DOHH2 (cell line): ENCODE measurements around the gene MAP2K7.
"Not testable (repeated sequence)": the region's sequence is repeated elsewhere in the genome, so short reads cannot be mapped to it uniquely, and the experiment has no call there.

Experiments
- CTCF ChIP-seq: fragments of 200-600 bp; sonication (generic); IDR thresholded peaks from one replicate; pipeline ENCODE4 v1.5.1; 2014; ENCODE audit warnings: antibody characterized with exemption, mild to moderate bottlenecking, low read depth, low read length; ENCODE audit not compliant: poor library complexity, severe bottlenecking
- EZH2phosphoT487 ChIP-seq: fragments of 200-600 bp; sonication (generic); IDR thresholded peaks from 2 replicates; pipeline ENCODE4 v1.6.1; 2017; ENCODE audit warnings: borderline replicate concordance, mild to moderate bottlenecking, antibody characterized with exemption, low read length, moderate library complexity, mixed read lengths

GRCh38 chr19:7859087-7859486, 44.6 kb upstream of the MAP2K7 start:
- not testable (repeated sequence) for TF ChIP-seq CTCF, EZH2phosphoT487
